Femur (tissue), 1 donor: ENCODE data around the gene TMCO6.
"Not testable (repeated sequence)": the region's sequence is repeated elsewhere in the genome, so short reads cannot be mapped to it uniquely, and the experiment has no call there.

Experiments used
- DNase-seq: peaks from one replicate; pipeline ENCODE4 v3.0.0-alpha.2; 2017

The TMCO6 gene

DNA sequence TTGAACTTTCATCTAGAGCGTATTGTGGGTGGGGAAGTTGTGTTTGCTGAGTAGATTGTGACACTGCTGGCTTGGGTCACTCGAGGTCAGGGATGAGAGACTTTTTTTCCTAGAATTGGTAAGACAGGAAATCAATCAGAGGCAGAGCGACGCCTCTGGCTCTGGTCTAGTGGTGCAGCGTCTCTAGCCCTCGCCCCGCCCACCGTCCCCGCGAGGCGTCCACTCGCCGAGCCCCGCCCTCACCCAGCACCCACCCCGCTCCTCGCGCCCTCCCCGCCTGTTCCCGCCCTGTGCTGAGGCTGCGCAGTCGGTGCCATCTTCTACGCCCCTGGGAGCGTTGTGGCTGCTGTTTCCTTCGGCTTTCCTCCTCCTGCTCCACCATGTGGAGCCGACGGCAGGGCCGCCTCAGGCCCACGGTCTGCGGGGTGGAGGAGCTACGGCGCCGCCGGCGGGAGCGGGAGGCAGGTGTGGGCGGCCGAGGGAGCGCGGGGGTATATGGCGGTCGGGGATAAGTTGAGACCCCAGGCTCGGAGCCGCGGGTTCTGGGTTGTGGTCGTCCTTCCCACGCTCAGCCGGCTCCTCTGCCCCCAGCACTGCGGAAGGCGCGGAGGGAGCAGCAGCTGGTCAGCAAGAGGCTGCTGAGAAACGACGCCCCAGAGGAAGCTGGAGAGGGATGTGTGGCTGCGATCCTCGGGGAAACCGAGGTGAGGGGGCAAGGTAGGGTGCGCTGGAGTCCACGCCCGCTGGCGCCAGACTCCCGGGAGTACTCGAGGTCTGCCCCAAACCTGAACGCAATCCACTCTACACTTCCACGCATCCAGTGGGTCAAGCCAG, at the start of gene TMCO6:
Gene TMCO6 (plus strand): TSS at position 304 of the 834 bp plus-strand sequence. CDS start 77 bp downstream, at position 381.
- DNase-seq, result peak; percentile 97

- no peak for DNase-seq
These were observed 48.4 kb upstream of the TMCO6 start for GRCh38 chr5:140590861-140591260.

DNA sequence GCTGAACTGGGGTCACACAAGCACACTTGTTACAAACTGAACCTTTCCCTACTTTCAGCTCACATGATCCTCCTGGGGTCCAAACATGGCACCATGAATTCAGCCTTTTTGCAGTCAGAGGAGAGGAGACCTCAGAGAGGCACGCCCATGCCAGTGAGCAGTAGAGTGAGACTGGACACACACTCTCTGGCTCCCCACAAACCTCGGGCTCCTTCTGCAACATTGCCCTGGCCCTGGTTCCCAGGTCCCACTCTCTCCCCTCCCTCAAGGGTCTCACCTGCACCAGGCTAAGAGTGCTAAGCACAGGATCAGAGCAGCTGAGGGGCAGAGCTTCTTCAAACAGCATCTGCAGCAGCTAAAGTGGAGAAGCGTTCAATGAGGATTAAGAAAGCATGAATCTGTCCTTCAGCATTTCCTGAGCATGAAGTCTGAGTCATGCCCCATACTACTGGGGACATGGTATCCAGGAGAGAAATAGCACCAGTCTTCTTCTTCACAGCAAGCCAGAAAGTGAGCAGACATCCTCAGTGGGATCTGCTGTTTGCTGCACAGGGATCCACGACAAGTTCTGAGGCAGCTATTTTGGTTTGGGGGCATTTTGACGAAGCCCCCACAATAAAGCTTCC, 47.4 kb upstream of the TMCO6 start:
- no peak for DNase-seq

- DNase-seq, result not testable (repeated sequence)
These were observed 46.2 kb upstream of the TMCO6 start for GRCh38 chr5:140593070-140593469.

DNA sequence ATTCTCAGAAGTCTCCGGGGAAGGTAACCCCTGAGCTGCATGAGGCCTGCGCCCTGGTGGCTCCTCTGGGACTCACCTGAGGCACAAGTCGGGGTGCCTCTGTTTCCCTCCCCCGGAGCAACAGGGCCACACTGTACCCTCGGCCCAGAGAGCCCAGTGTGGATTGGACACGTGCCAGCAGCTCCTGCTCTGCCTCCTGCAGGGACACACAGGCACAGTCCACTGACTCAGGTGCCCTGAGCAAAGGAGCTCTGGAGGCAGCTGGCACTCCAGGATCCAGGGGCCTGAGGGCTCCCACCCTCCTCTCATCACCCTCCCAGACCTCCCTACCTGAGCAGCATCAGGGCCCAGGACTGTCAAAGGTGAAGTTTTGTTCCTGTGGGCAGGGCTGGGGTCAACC, 45.1 kb upstream of the TMCO6 start:
- DNase-seq, result no peak

DNA sequence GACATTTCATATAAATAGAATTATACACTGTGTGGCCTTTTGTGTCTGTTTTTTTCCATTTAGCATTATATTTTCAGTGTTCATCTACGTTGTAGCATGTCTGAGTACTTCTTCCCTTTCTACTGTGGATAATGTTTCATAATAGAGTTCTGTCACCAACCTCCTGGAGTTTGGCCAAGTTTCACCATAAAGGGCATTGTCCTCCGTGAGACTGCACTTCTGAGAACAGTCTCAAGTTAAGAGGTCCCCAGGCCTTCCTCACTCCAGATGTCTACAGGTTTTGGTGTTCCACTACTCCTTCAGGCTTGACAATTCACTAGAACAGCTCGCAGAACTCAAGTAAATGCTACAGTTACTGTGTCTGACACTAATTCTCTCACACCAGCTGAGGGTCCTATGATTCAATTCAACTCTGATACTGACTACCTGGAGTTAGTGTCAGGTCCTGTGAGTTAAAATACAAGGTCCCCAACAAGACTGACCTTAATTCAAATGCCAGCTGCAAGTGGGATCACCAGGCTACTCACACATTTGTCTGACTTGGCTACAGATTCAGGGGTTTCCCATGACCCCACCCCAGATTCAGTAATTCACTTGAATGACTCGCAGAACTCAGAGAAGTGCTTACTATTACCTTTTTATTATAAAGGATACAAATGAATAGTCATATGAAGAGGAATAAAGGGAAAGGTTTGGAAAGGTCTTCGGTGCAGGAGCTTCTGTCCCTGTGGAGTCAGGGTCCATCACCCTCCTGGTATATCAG, 43.5 kb upstream of the TMCO6 start:
- peak; percentile 47 for DNase-seq

DNA sequence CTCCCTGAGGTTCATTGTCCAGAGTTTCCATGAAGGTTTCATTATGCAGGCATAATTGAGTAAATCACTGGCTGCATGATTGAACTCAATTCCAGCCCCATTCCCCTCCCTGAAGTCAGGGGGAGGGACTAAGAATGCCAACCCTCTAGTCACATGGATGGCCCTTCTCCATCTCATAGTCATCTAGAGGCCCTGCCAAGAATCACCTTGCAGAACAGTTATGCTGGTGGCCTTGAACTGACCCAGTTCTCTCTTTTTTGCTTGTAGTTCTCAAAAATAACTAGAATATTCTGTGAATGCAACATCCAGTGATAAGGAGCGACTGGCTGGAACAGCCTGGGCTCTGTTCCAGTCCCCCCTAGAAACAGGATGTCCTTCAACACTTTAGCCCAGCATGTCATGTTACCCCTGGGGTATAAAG, 42.9 kb upstream of the TMCO6 start:
- no peak for DNase-seq

GRCh38 chr5:140598836-140599235, 40.4 kb upstream of the TMCO6 start:
- DNase-seq, result no peak

DNA sequence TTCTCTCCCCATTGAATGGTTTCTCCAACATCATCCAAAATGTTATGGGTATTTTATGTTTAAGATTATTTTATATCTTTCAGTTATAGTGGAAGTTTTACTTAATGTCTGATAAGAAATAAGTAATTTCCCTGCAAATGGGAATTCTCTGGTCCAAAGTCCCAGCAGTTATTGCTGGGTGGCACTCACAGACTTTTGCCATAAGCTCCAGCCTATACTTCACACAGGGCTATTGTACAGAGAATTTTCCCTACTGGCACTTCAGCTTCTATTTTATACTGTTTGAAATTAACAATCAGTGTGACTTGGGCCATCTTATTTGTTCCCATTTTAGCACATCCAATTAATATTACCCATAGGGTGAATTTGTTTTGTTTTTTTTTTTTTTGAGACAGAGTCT, 39.2 kb upstream of the TMCO6 start:
- DNase-seq, result no peak

GRCh38 chr5:140602147-140602546, 37.1 kb upstream of the TMCO6 start:
- DNase-seq, result no peak

DNA sequence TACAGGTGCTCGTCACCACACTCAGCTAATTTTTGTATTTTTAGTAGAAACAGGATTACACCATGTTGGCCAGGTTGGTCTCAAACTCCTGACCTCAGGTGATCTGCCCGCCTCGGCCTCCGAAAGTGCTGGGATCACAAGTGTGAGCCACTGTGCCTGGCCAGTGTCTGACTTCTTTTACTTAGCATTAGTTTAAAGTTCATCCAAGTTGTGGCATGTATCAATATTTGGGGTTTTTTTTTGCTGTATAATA, 35.9 kb upstream of the TMCO6 start:
- not testable (repeated sequence) for DNase-seq

DNA sequence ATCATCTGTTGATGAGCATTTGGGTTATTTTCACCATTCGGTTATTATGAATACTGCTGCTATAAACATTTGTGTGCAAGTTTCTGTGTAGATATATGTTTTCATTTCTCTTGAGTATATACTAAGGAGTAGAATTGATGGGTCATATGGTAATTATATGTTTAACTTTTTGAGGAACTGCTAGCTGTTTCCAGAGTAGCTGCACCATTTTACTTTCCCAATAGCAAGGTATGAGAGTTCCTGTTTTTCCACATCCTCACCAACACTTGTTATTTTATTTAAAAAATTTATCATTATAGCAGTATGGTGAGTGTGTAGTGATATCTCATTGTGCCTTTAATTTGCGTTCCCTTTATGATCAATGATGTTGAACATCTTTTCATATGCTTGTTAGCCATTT, 35.5 kb upstream of the TMCO6 start:
- no peak for DNase-seq

- no peak for DNase-seq
These were observed 33.4 kb upstream of the TMCO6 start for GRCh38 chr5:140605879-140606278.

- DNase-seq, result no peak
These were observed 32.2 kb upstream of the TMCO6 start for GRCh38 chr5:140607031-140607430.

- no peak for DNase-seq
These were observed 30.5 kb upstream of the TMCO6 start for GRCh38 chr5:140608722-140609121.

DNA sequence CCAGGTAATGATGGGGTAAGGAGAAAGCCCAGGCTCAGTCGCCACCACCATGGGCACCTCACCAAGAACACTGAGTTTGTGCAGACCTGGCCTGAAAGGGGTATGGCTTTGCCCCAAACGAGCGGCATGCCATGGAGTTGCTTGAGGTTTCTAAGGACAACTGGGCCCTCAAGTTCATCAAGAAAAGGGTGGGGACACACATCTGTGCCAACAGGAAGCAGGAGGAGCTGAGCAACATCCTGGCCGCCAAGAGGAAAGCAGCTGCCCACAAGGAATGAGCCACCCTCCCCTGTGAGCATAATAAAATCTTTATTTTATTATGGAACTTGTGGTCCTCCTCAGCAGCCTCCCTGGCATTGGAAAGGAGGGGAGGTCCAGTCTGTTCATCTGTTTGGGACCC, 30.1 kb upstream of the TMCO6 start:
- peak; percentile 44 for DNase-seq

- DNase-seq, result no peak
These were observed 28.2 kb upstream of the TMCO6 start for GRCh38 chr5:140611020-140611521.

DNA sequence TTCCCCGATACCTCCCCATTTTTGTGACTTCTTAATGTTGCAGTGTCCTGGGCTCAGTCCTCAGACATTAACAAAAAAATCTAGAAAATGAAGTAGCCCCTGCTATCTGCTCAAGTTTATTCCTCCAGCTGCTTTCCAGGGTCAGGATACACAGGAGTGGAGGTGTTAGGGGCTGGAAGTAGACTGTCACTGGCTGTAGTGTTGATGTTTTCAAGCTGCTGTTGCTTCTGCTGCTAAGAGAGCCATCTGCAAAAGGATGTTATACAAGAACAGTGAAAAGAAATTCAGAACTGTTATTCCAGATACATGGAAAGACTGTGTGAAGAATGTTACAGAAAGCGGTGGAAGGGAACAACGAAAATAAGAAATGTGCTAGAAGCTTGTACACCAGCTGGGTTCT, 16.9 kb upstream of the TMCO6 start:
- DNase-seq, result no peak

- DNase-seq, result not testable (repeated sequence)
These were observed 16.2 kb upstream of the TMCO6 start for GRCh38 chr5:140623061-140623460.

GRCh38 chr5:140624886-140625285, 14.4 kb upstream of the TMCO6 start:
- not testable (repeated sequence) for DNase-seq

DNA sequence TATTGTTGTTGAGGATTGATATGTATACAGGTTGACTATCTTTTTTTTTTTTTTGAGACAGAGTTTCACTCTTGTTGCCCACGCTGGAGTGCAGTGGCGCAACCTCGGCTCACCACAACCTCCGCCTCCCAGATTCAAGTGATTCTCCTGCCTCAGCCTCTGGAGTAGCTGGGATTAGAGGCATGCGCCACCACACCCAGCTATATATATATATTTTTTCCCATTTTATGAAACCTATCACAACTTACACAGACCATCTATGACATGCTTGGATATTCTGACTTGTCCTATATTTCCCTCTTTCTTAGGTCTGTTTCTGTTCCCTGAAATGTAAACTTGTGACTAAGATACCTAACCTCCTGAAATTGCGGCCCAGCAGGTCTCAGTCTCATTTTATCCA, 11.3 kb upstream of the TMCO6 start:
- no peak for DNase-seq

DNA sequence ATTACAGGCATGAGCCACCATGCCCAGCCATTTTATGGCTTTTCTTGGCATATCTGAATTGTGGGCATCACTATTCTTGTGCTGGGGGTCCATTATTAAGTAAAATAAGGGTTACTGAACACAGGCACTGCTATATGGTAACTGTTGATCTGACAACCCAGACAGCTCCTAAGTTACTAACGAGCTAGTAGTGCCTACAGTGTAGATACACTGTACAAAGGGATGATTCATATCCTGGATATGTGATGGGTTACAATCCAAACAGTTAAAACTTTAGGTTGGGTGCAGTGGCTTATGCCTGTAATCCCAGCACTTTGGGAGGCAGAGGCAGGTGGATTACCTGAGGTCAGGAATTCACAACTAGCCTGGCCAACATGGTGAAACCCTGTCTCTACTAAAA, 10.5 kb upstream of the TMCO6 start:
- DNase-seq, result no peak

GRCh38 chr5:140630292-140631035, 8.8 kb upstream of the TMCO6 start:
- no peak for DNase-seq
